Vagina (tissue), 2 donors: ENCODE measurements around the gene RGL2. TPM values are rescaled to one million over a fixed set of nuclear protein-coding genes. Genes with fewer than 3 reads are reported as not detected.

Experiments
- DNase-seq, 2 donors: peaks; one replicate each; pipeline ENCODE4 v3.0.0-alpha.2; 2017; ENCODE audit errors: extremely low spot score in 2 of 2
- H3K27ac ChIP-seq: fragments of 200-600 bp; sonication (generic); one replicate; pipeline ENCODE4 v1.5.1; 2019
- H3K27me3 ChIP-seq: fragments of 200-600 bp; sonication (generic); one replicate; pipeline ENCODE4 v1.5.1; 2019
- H3K36me3 ChIP-seq, 2 donors: fragments of 200-600 bp; sonication (generic); one replicate each; pipeline ENCODE4 v1.5.1; 2017 to 2019
- H3K4me1 ChIP-seq: fragments of 200-600 bp; sonication (generic); one replicate; pipeline ENCODE4 v1.5.1; 2019
- H3K4me3 ChIP-seq, 2 donors: fragments of 200-600 bp; sonication (generic); 1 replicate in 1 of 2; 2 replicates in 1 of 2; pipeline ENCODE4 v1.5.1; 2016 to 2019
- H3K9me3 ChIP-seq: fragments of 200-600 bp; sonication (generic); one replicate; pipeline ENCODE4 v1.5.1; 2019
- CTCF ChIP-seq, 3 experiments: fragments of 450-650 bp in 2 of 3; fragments of 200-600 bp in 1 of 3; sonication (generic) in 1 of 3; IDR thresholded peaks; one replicate each; pipeline ENCODE4 v1.5.1; 2017 to 2019; ENCODE audit warnings: antibody characterized with exemption in 3 of 3, mild to moderate bottlenecking in 2 of 3, moderate library complexity in 2 of 3
- POLR2A ChIP-seq, 2 donors: fragments of 450-650 bp; IDR thresholded peaks; one replicate each; pipeline ENCODE4 v1.6.1; 2017; ENCODE audit warnings: antibody characterized with exemption in 2 of 2, mild to moderate bottlenecking in 2 of 2, moderate library complexity in 2 of 2
- POLR2AphosphoS5 ChIP-seq, 2 donors: sonication (generic); formaldehyde crosslinking; IDR thresholded peaks; one replicate each; pipeline ENCODE4 v1.9.0; 2017; ENCODE audit warnings: antibody characterized with exemption in 2 of 2, mild to moderate bottlenecking in 2 of 2, low read depth in 1 of 2; ENCODE audit not compliant: insufficient read depth in 1 of 2
- intact Hi-C: fragments of 100-400 bp; cut with DNase I; formaldehyde crosslinking; loops from one replicate; pipeline ENCODE4 v1.15.1; 2023
- microRNA-seq: library from miRNA; unstranded; fragments of <30 nt; microRNA quantifications from one replicate; pipeline ENCODE4, GENCODE V29; 2017; ENCODE audit warnings: borderline number of aligned reads, borderline replicate concordance
- total RNA-seq: library from RNA; depleted of rRNA; stranded (reverse); fragments of >200 nt; gene quantifications from one replicate; pipeline ENCODE4 v1.2.3, GENCODE V29; 2016

The RGL2 gene
- total RNA-seq, 1 donor from 2014 or later = 41.5 TPM

- intact Hi-C loops = loop anchor here (5.0 to 10.0 kb wide), 3 partner anchors 86 to 231 kb away; no protein-coding TSS in a partner anchor
- Histone ChIP-seq H3K27me3 (no peaks in the 10 kb centered on the region), H3K27ac (peak overlapping the region; percentile 96), H3K4me3 (peak overlapping the region; percentile 45 to 58), H3K4me1 (peaks cover 27% of the 10 kb centered on the region), H3K36me3 (peaks cover 0 to 5% of the 10 kb centered on the region in 2 donors), H3K9me3 (no peaks in the 10 kb centered on the region)
- TF ChIP-seq POLR2AphosphoS5 (IDR thresholded peaks at IDR 0.05; ENCODE audit: insufficient read depth in 1 of 2, low read depth in 1 of 2) (no peak), CTCF (IDR thresholded peaks at IDR 0.05) (no peak)
- no peak for DNase-seq
Observed at GRCh38 chr6:33248643-33248931, 50.2 kb downstream of the RGL2 start.

- TF ChIP-seq POLR2AphosphoS5 (IDR thresholded peaks at IDR 0.05; ENCODE audit: insufficient read depth in 1 of 2, low read depth in 1 of 2) = peak in 1 of 2 donors; percentile 56
- TF ChIP-seq CTCF (IDR thresholded peaks at IDR 0.05) = peak; percentile 70 to 94 (median 87)
- TF ChIP-seq POLR2A (IDR thresholded peaks at IDR 0.05) = no peak
- Histone ChIP-seq H3K4me3 (peak overlapping the region; percentile 45 to 58), H3K27ac (peak overlapping the region; percentile 96), H3K4me1 (peaks cover 27% of the 10 kb centered on the region), H3K27me3 (no peaks in the 10 kb centered on the region), H3K9me3 (no peaks in the 10 kb centered on the region), H3K36me3 (peaks cover 0 to 5% of the 10 kb centered on the region in 2 donors)
- DNase-seq = peak in 1 of 2 donors; percentile 94
- intact Hi-C loops = loop anchor here (5.0 to 10.0 kb wide), 3 partner anchors 86 to 231 kb away; no protein-coding TSS in a partner anchor
Observed at GRCh38 chr6:33247977-33248642, 50.6 kb downstream of the RGL2 start.

GRCh38 chr6:33243476-33243875, 55.3 kb downstream of the RGL2 start:
- intact Hi-C loops = loop anchor here (10.0 kb wide), 1 partner anchor 129 kb away; no protein-coding TSS in a partner anchor
- TF ChIP-seq POLR2A (IDR thresholded peaks at IDR 0.05) = no peak
- TF ChIP-seq CTCF (IDR thresholded peaks at IDR 0.05) = no peak
- TF ChIP-seq POLR2AphosphoS5 (IDR thresholded peaks at IDR 0.05; ENCODE audit: insufficient read depth in 1 of 2, low read depth in 1 of 2) = no peak
- no peak for DNase-seq

GRCh38 chr6:33241968-33242367, 56.8 kb downstream of the RGL2 start:
- Histone ChIP-seq H3K4me1 (no peaks in the 10 kb centered on the region), H3K36me3 (no peaks in the 10 kb centered on the region), H3K4me3 (no peak overlapping the region), H3K27ac (no peak overlapping the region), H3K27me3 (no peaks in the 10 kb centered on the region), H3K9me3 (no peaks in the 10 kb centered on the region)
- TF ChIP-seq CTCF (IDR thresholded peaks at IDR 0.05) (no peak), POLR2A (IDR thresholded peaks at IDR 0.05) (no peak), POLR2AphosphoS5 (IDR thresholded peaks at IDR 0.05; ENCODE audit: insufficient read depth in 1 of 2, low read depth in 1 of 2) (no peak)
- no peak for DNase-seq
- intact Hi-C loops = loop anchor here (10.0 kb wide), 1 partner anchor 127 kb away; no protein-coding TSS in a partner anchor

More at GRCh38 chr6:33243476-33243875, 55.3 kb downstream of the RGL2 start:
- no peaks in the 10 kb centered on the region for H3K27me3 ChIP-seq
- H3K9me3 ChIP-seq = no peaks in the 10 kb centered on the region
- H3K27ac ChIP-seq = no peak overlapping the region
- peaks cover 6% of the 10 kb centered on the region for H3K4me1 ChIP-seq
- no peaks in the 10 kb centered on the region for H3K36me3 ChIP-seq
- no peak overlapping the region for H3K4me3 ChIP-seq

Small RNAs within 50 kb of the gene (microRNA-seq; reads per million reads assigned to microRNA genes)
- gene MIR6834 = not detected
- not detected for gene MIR6873

Other genes with a start within 250 kb of the RGL2 start
- 82.3 TPM for gene HLA-DPA1, start 225.3 kb downstream of the RGL2 start, total RNA-seq
- gene HLA-DPB1, start 223.0 kb downstream of the RGL2 start, total RNA-seq = 94.8 TPM
- gene COL11A2, start 106.5 kb downstream of the RGL2 start, total RNA-seq = 0.25 TPM
- gene RXRB, start 98.3 kb downstream of the RGL2 start, total RNA-seq = 28.0 TPM
- gene SLC39A7, start 98.1 kb downstream of the RGL2 start, total RNA-seq = 36.3 TPM
- 17.7 TPM for gene HSD17B8, start 94.3 kb downstream of the RGL2 start, total RNA-seq
- gene RING1, start 90.4 kb downstream of the RGL2 start, total RNA-seq = 32.7 TPM
- gene VPS52, start 27.1 kb downstream of the RGL2 start, total RNA-seq = 42.2 TPM
- 3,296 TPM for gene RPS18, start 26.9 kb downstream of the RGL2 start, total RNA-seq
- gene B3GALT4, start 21.8 kb downstream of the RGL2 start, total RNA-seq = 14.0 TPM
- gene WDR46, start 9.7 kb downstream of the RGL2 start, total RNA-seq = 36.3 TPM
- 9.1 TPM for gene PFDN6, start 9.3 kb downstream of the RGL2 start, total RNA-seq
- 59.9 TPM for gene TAPBP, start 15.1 kb upstream of the RGL2 start, total RNA-seq
- gene ZBTB22, start 18.8 kb upstream of the RGL2 start, total RNA-seq = 18.4 TPM
- gene DAXX, start 24.0 kb upstream of the RGL2 start, total RNA-seq = 32.2 TPM
- gene KIFC1, start 92.9 kb upstream of the RGL2 start, total RNA-seq = 27.5 TPM
- 73.2 TPM for gene PHF1, start 112.1 kb upstream of the RGL2 start, total RNA-seq
- 73.2 TPM for gene CUTA, start 119.2 kb upstream of the RGL2 start, total RNA-seq
- 16.0 TPM for gene SYNGAP1, start 121.1 kb upstream of the RGL2 start, total RNA-seq
- gene ZBTB9, start 155.6 kb upstream of the RGL2 start, total RNA-seq = 1.5 TPM